Measurements from ENCODE around the gene RIGI.

- TF ChIP-seq CTCF (IDR thresholded peaks at IDR 0.05; ENCODE audit: poor library complexity) (no peak), EZH2phosphoT487 (IDR thresholded peaks at IDR 0.05; ENCODE audit: low read depth, severe bottlenecking, unreplicated experiment) (no peak)
Observed at GRCh38 chr9:32490601-32491000, 35.4 kb downstream of the RIGI start.

Measured in hepatocyte (in vitro differentiated cells).